ENCODE measurements around the gene IL6R. TPM values are rescaled to one million over a fixed set of nuclear protein-coding genes. Genes with fewer than 3 reads are reported as not detected.

IL6R gene
- total and polyA plus RNA-seq, 2 of the 4 experiments (the other 2 are of a cell fraction): 5.3 to 9.5 TPM

DNA sequence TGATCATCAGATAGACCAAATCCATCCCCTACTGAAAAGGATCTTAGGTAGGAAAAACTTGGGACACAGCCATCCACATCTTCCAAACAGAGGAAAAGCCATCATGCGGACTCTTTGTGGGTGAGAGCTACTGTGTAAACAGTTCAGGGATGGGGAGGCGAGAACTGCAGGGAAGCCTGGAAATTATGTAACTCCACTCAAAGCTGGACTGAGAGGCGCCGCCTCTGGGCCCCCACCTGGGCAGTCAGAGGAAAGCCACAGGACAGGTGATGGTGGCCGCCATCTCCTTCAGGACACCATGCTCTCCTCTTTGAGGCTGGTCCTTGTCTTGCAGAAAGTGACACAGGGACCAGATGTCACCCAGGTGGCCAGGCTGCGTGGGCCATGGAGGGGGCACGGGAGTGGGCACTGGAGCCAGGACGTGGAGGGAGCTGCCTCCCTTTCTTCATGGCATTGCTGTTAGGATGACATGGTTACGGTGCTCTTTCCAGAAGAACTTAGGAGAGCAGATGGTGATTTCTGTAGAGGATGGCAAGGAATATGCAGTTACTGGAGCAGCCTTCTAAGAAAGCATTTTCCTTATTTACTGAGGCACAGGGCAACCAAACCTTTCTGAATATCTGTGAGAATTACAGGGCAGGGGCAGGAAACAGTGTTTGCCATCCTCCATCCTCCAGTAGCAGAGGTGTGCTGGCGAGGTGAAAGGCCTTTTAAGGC lies 64.9 kb downstream of the IL6R start:
- in situ Hi-C loops (cut with MboI; ENCODE audit: low sequenced_read_pairs): no loop called here
- POLR2A ChIA-PET (ENCODE audit: unreplicated experiment): no interaction called here
- WGBS, 2 experiments (ENCODE audit: extremely low coverage in 2 of 2, insufficient read length in 1 of 2): 96% methylated on average over 5 of the region's 10 CpGs; no CpG with 5 or more reads in 1 of the 2 experiments
- TF ChIP-seq, protein P1, sequence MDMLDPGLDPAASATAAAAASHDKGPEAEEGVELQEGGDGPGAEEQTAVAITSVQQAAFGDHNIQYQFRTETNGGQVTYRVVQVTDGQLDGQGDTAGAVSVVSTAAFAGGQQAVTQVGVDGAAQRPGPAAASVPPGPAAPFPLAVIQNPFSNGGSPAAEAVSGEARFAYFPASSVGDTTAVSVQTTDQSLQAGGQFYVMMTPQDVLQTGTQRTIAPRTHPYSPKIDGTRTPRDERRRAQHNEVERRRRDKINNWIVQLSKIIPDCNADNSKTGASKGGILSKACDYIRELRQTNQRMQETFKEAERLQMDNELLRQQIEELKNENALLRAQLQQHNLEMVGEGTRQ (IDR thresholded peaks at IDR 0.05; ENCODE audit: low read depth, low read length): no peak
- TF ChIP-seq BHLHE40 (IDR thresholded peaks at IDR 0.05; ENCODE audit: low read depth, low read length) (no peak), SMC3 (IDR thresholded peaks at IDR 0.05; ENCODE audit: low read depth, low read length) (no peak), NFE2L2 (IDR thresholded peaks at IDR 0.05; ENCODE audit: low read depth, low read length) (no peak), CEBPB (IDR thresholded peaks at IDR 0.05; ENCODE audit: low read depth, low read length) (no peak), RAD21 (IDR thresholded peaks at IDR 0.05; ENCODE audit: low read length) (no peak), RFX5 (IDR thresholded peaks at IDR 0.05; ENCODE audit: low read depth, low read length) (no peak), MAZ (IDR thresholded peaks at IDR 0.05; ENCODE audit: borderline replicate concordance, low read depth, low read length) (no peak), POLR2A (IDR thresholded peaks at IDR 0.05; ENCODE audit: low read depth, low read length) (no peak), FOS (IDR thresholded peaks at IDR 0.05; ENCODE audit: low read depth, low read length) (no peak), MAFK (IDR thresholded peaks at IDR 0.05; ENCODE audit: low read depth, low read length) (no peak), MXI1 (IDR thresholded peaks at IDR 0.05; ENCODE audit: borderline replicate concordance, low read depth, low read length) (no peak), CHD1 (IDR thresholded peaks at IDR 0.05; ENCODE audit: low read depth, low read length) (no peak), RCOR1 (IDR thresholded peaks at IDR 0.05; ENCODE audit: insufficient replicate concordance, low read length) (no peak)
- TF ChIP-seq, protein P2, sequence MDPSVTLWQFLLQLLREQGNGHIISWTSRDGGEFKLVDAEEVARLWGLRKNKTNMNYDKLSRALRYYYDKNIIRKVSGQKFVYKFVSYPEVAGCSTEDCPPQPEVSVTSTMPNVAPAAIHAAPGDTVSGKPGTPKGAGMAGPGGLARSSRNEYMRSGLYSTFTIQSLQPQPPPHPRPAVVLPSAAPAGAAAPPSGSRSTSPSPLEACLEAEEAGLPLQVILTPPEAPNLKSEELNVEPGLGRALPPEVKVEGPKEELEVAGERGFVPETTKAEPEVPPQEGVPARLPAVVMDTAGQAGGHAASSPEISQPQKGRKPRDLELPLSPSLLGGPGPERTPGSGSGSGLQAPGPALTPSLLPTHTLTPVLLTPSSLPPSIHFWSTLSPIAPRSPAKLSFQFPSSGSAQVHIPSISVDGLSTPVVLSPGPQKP (IDR thresholded peaks at IDR 0.05; ENCODE audit: borderline replicate concordance, low read depth, low read length): no peak

More for the DNA sequence above, 64.9 kb downstream of the IL6R start:
- CTCF ChIA-PET: interaction anchor here (0.6 to 2.4 kb wide), 2 partner anchors 9 to 134 kb away, joined by 3 to 7 read pairs; no protein-coding TSS in a partner anchor
- Histone ChIP-seq H3K9me1 (ENCODE audit: insufficient read depth, low read length) (peaks cover 6% of the 10 kb centered on the region; the same call in 1 of the 2 replicates), H3K9me3 (ENCODE audit: control insufficient read depth, insufficient read depth, low read length) (no peaks in the 10 kb centered on the region), H3K4me1 (ENCODE audit: control insufficient read depth, insufficient read depth, low read length) (no peaks in the 10 kb centered on the region; the same call in 1 of the 2 replicates), H3K79me1 (ENCODE audit: low read depth in 1 of 2, low read length in 2 of 2) (no peaks in the 10 kb centered on the region), H2BK5ac (ENCODE audit: low read depth, low read length, poor library complexity, severe bottlenecking) (no peak overlapping the region), H3K4me2 (ENCODE audit: low read depth, low read length) (no peak overlapping the region), H4K20me1 (ENCODE audit: insufficient read depth, low read length) (no peaks in the 10 kb centered on the region), H3K4me3 (ENCODE audit: insufficient read depth, low read depth, low read length) (no peak overlapping the region), H3K56ac (ENCODE audit: extremely low read depth, insufficient read depth, low read length) (no peak overlapping the region), H2BK120ac (ENCODE audit: low read depth, low read length) (no peak overlapping the region), H2AK9ac (replicated peaks; ENCODE audit: low read depth, low read length, poor library complexity) (no peak overlapping the region), H4K8ac (ENCODE audit: low read depth in 2 of 2, low read length in 2 of 2) (no peak overlapping the region), H3K4ac (ENCODE audit: low read depth, low read length) (no peak overlapping the region), H3K14ac (replicated peaks; ENCODE audit: low read depth, low read length) (no peak overlapping the region), H3K36me3 (ENCODE audit: control insufficient read depth, insufficient read depth, low read length) (peaks cover 12% of the 10 kb centered on the region; the same call in 1 of the 2 replicates), H2BK20ac (ENCODE audit: low read depth, low read length) (no peak overlapping the region), H2BK15ac (ENCODE audit: low read depth, low read length) (no peak overlapping the region), H3K18ac (ENCODE audit: low read depth, low read length) (no peak overlapping the region), H2AK5ac (ENCODE audit: low read depth, low read length) (no peak overlapping the region), H3K23ac (ENCODE audit: low read depth, low read length) (no peak overlapping the region), H2AFZ (replicated peaks; ENCODE audit: low read length, poor library complexity) (no peak overlapping the region), H4K91ac (ENCODE audit: insufficient read depth, low read depth, low read length) (no peak overlapping the region), H3K9ac (ENCODE audit: low read depth, low read length) (no peak overlapping the region), H4K5ac (ENCODE audit: low read depth, low read length) (no peak overlapping the region), H3K27ac (ENCODE audit: insufficient read depth, low read length) (no peak overlapping the region), H3K27me3 (ENCODE audit: control insufficient read depth, insufficient read depth, low read length) (no peaks in the 10 kb centered on the region; the same call in 1 of the 2 replicates)
- DNase-seq (no peak), ATAC-seq (ENCODE audit: low read depth) (no peak)
- BruUV-seq (replicated peaks): no TSS peak
- dilution Hi-C loops (cut with HindIII; ENCODE audit: low sequenced_read_pairs, unreplicated experiment): no loop called here
- intact Hi-C loops (cut with micrococcal nuclease): loop anchor here (10.0 kb wide), 1 partner anchor 615 kb away; no protein-coding TSS in a partner anchor

Data from IMR-90 (cell line).